ENCODE results near the gene SPRR1A. TPM values are rescaled to one million over a fixed set of nuclear protein-coding genes. Genes with fewer than 3 reads are reported as not detected.

Gene SPRR1A
- total and polyA plus RNA-seq, 2 donors = 41.1 TPM; not detected in 1

GRCh38 chr1:153032677-153033308 lies 48.9 kb downstream of the SPRR1A start:
- Histone ChIP-seq H3K27ac (ENCODE audit: low read depth in 1 of 2, low read length in 1 of 2) (no peak overlapping the region), H3K9me3 (ENCODE audit: control insufficient read depth in 2 of 2, insufficient read depth in 1 of 2, low read length in 1 of 2) (no peaks in the 10 kb centered on the region), H3K4me1 (ENCODE audit: control insufficient read depth in 2 of 2, insufficient read depth in 2 of 2, low read length in 2 of 2) (no peaks in the 10 kb centered on the region), H3K4me3 (ENCODE audit: low read length in 2 of 2) (no peak overlapping the region), H3K27me3 (ENCODE audit: control insufficient read depth in 2 of 2, insufficient read depth in 1 of 2, low read length in 1 of 2) (no peaks in the 10 kb centered on the region), H3K36me3 (ENCODE audit: control insufficient read depth in 2 of 2, insufficient read depth in 2 of 2, low read length in 1 of 2) (no peaks in the 10 kb centered on the region)
- WGBS = 70% methylated on average over 3 of the region's 3 CpGs
- DNase-seq (ENCODE audit: low read depth in 6 of 9, low spot score in 9 of 9) = no peak

GRCh38 chr1:153035211-153035610 lies 51.3 kb downstream of the SPRR1A start:
- 93% methylated on average over 1 of the region's 1 CpG for WGBS
- Histone ChIP-seq H3K4me1 (ENCODE audit: control insufficient read depth in 2 of 2, insufficient read depth in 2 of 2, low read length in 2 of 2) (no peaks in the 10 kb centered on the region), H3K36me3 (ENCODE audit: control insufficient read depth in 2 of 2, insufficient read depth in 2 of 2, low read length in 1 of 2) (no peaks in the 10 kb centered on the region), H3K4me3 (ENCODE audit: low read length in 2 of 2) (no peak overlapping the region), H3K9me3 (ENCODE audit: control insufficient read depth in 2 of 2, insufficient read depth in 1 of 2, low read length in 1 of 2) (no peaks in the 10 kb centered on the region), H3K27me3 (ENCODE audit: control insufficient read depth in 2 of 2, insufficient read depth in 1 of 2, low read length in 1 of 2) (no peaks in the 10 kb centered on the region), H3K27ac (ENCODE audit: low read depth in 1 of 2, low read length in 1 of 2) (no peak overlapping the region)
- no peak for DNase-seq (ENCODE audit: low read depth in 6 of 9, low spot score in 9 of 9)

Other genes with a start within 250 kb of the SPRR1A start
- gene KPRP, start 226.1 kb upstream of the SPRR1A start, total RNA-seq = not detected
- gene KPRP, start 226.1 kb upstream of the SPRR1A start, polyA plus RNA-seq = 0.21 TPM
- gene LCE1F, start 208.9 kb upstream of the SPRR1A start, total RNA-seq = not detected
- gene LCE1F, start 208.9 kb upstream of the SPRR1A start, polyA plus RNA-seq = 0.46 TPM
- not detected for gene LCE1E, start 197.8 kb upstream of the SPRR1A start, total RNA-seq
- gene LCE1E, start 197.8 kb upstream of the SPRR1A start, polyA plus RNA-seq = 0.30 TPM
- gene LCE1D, start 187.4 kb upstream of the SPRR1A start, total RNA-seq = not detected
- 0.27 TPM for gene LCE1D, start 187.4 kb upstream of the SPRR1A start, polyA plus RNA-seq
- gene LCE1C, start 177.4 kb upstream of the SPRR1A start, total RNA-seq = 0.14 TPM
- 3.0 TPM for gene LCE1C, start 177.4 kb upstream of the SPRR1A start, polyA plus RNA-seq
- not detected for gene LCE1B, start 172.1 kb upstream of the SPRR1A start, total RNA-seq
- 0.68 TPM for gene LCE1B, start 172.1 kb upstream of the SPRR1A start, polyA plus RNA-seq
- not detected for gene LCE1A, start 156.6 kb upstream of the SPRR1A start, total RNA-seq
- gene LCE1A, start 156.6 kb upstream of the SPRR1A start, polyA plus RNA-seq = 1.0 TPM
- gene LCE6A, start 141.2 kb upstream of the SPRR1A start, total RNA-seq = not detected
- gene LCE6A, start 141.2 kb upstream of the SPRR1A start, polyA plus RNA-seq = 1.1 TPM
- not detected for gene LCE7A, start 124.1 kb upstream of the SPRR1A start, total RNA-seq
- gene LCE7A, start 124.1 kb upstream of the SPRR1A start, polyA plus RNA-seq = 0.32 TPM
- gene SMCP, start 105.8 kb upstream of the SPRR1A start, total RNA-seq = not detected
- gene SMCP, start 105.8 kb upstream of the SPRR1A start, polyA plus RNA-seq = 0.30 TPM
- gene IVL, start 75.5 kb upstream of the SPRR1A start, total RNA-seq = 0.57 TPM
- 16.6 TPM for gene IVL, start 75.5 kb upstream of the SPRR1A start, polyA plus RNA-seq
- gene SPRR5, start 36.9 kb upstream of the SPRR1A start, total RNA-seq = not detected
- gene SPRR5, start 36.9 kb upstream of the SPRR1A start, polyA plus RNA-seq = 0.37 TPM
- gene SPRR4, start 13.4 kb upstream of the SPRR1A start, total RNA-seq = not detected
- 2.1 TPM for gene SPRR4, start 13.4 kb upstream of the SPRR1A start, polyA plus RNA-seq
- 0.28 TPM for gene SPRR3, start 17.7 kb downstream of the SPRR1A start, total RNA-seq
- gene SPRR3, start 17.7 kb downstream of the SPRR1A start, polyA plus RNA-seq = 9.7 TPM
- gene SPRR1B, start 47.1 kb downstream of the SPRR1A start, total RNA-seq = 1.2 TPM
- gene SPRR1B, start 47.1 kb downstream of the SPRR1A start, polyA plus RNA-seq = 132 TPM
- gene SPRR2D, start 57.0 kb downstream of the SPRR1A start, total RNA-seq = 0.19 TPM
- 36.9 TPM for gene SPRR2D, start 57.0 kb downstream of the SPRR1A start, polyA plus RNA-seq
- gene SPRR2A, start 73.4 kb downstream of the SPRR1A start, total RNA-seq = 0.28 TPM
- 6.5 TPM for gene SPRR2A, start 73.4 kb downstream of the SPRR1A start, polyA plus RNA-seq
- gene SPRR2B, start 87.5 kb downstream of the SPRR1A start, total RNA-seq = not detected
- 3.1 TPM for gene SPRR2B, start 87.5 kb downstream of the SPRR1A start, polyA plus RNA-seq
- not detected for gene SPRR2E, start 110.4 kb downstream of the SPRR1A start, total RNA-seq
- 14.2 TPM for gene SPRR2E, start 110.4 kb downstream of the SPRR1A start, polyA plus RNA-seq
- gene SPRR2F, start 129.4 kb downstream of the SPRR1A start, total RNA-seq = 0.09 TPM
- gene SPRR2F, start 129.4 kb downstream of the SPRR1A start, polyA plus RNA-seq = 0.94 TPM
- gene SPRR2G, start 166.8 kb downstream of the SPRR1A start, total RNA-seq = 0.19 TPM
- gene SPRR2G, start 166.8 kb downstream of the SPRR1A start, polyA plus RNA-seq = 14.7 TPM
- gene LELP1, start 219.3 kb downstream of the SPRR1A start, total RNA-seq = not detected
- gene LELP1, start 219.3 kb downstream of the SPRR1A start, polyA plus RNA-seq = 0.11 TPM
- gene PRR9, start 233.5 kb downstream of the SPRR1A start, total RNA-seq = 0.33 TPM
- 3.1 TPM for gene PRR9, start 233.5 kb downstream of the SPRR1A start, polyA plus RNA-seq